Astrocyte (in vitro differentiated cells and primary cell): ENCODE measurements around the gene SELENOS. TPM values are rescaled to one million over a fixed set of nuclear protein-coding genes. Genes with fewer than 3 reads are reported as not detected.

Source experiments
- DNase-seq: peaks from one replicate; pipeline ENCODE4 v3.0.0-alpha.2; 2010; ENCODE audit warnings: low read depth
- FAIRE-seq: peaks from 2 replicates; lab custom pipeline; 2011; peaks lifted over from hg19 to GRCh38; lab: Jason Lieb, UNC
- H2AFZ ChIP-seq: 2 replicates; pipeline ENCODE4 v1.6.0; 2012; ENCODE audit warnings: low read depth, low read length, inconsistent platforms
- H3K27ac ChIP-seq: 2 replicates; pipeline ENCODE4 v1.5.1; 2011; ENCODE audit warnings: low read depth, low read length, inconsistent platforms
- H3K27me3 ChIP-seq: 2 replicates; pipeline ENCODE4 v1.6.0; 2011; ENCODE audit warnings: low read length, inconsistent platforms; ENCODE audit not compliant: insufficient read depth
- H3K36me3 ChIP-seq: 2 replicates; pipeline ENCODE4 v1.5.1; 2011; ENCODE audit warnings: low read length, inconsistent platforms; ENCODE audit not compliant: insufficient read depth
- H3K4me1 ChIP-seq: 2 replicates; pipeline ENCODE4 v1.5.1; 2011; ENCODE audit warnings: low read length, inconsistent platforms; ENCODE audit not compliant: insufficient read depth
- H3K4me2 ChIP-seq: 2 replicates; pipeline ENCODE4 v1.6.0; 2012; ENCODE audit warnings: low read length, inconsistent platforms
- H3K4me3 ChIP-seq: 2 replicates; pipeline ENCODE4 v1.5.1; 2011; ENCODE audit warnings: low read depth, mild to moderate bottlenecking, low read length, inconsistent platforms; ENCODE audit not compliant: insufficient read depth
- H3K79me2 ChIP-seq: 2 replicates; pipeline ENCODE4 v1.6.0; 2012; ENCODE audit warnings: mild to moderate bottlenecking, low read length, inconsistent platforms; ENCODE audit not compliant: insufficient read depth
- H3K9ac ChIP-seq: 2 replicates; pipeline ENCODE4 v1.6.0; 2012; ENCODE audit warnings: mild to moderate bottlenecking, low read length, inconsistent platforms
- H3K9me3 ChIP-seq: 2 replicates; pipeline ENCODE4 v1.5.1; 2012; ENCODE audit warnings: low read depth, mild to moderate bottlenecking, low read length, inconsistent platforms; ENCODE audit not compliant: insufficient read depth
- H4K20me1 ChIP-seq: 2 replicates; pipeline ENCODE4 v1.6.0; 2012; ENCODE audit warnings: low read length, inconsistent platforms; ENCODE audit not compliant: insufficient read depth
- H3K27ac Mint-ChIP-seq: one replicate; pipeline ENCODE4 v1.8.0; 2021; ENCODE audit warnings: mild to moderate bottlenecking, mixed read lengths; ENCODE audit not compliant: unreplicated experiment
- H3K27me3 Mint-ChIP-seq: one replicate; pipeline ENCODE4 v1.8.0; 2021; ENCODE audit warnings: low read depth, mixed read lengths; ENCODE audit not compliant: unreplicated experiment
- H3K36me3 Mint-ChIP-seq: one replicate; pipeline ENCODE4 v1.8.0; 2021; ENCODE audit warnings: low read depth, mixed read lengths; ENCODE audit not compliant: unreplicated experiment
- H3K4me1 Mint-ChIP-seq: one replicate; pipeline ENCODE4 v1.8.0; 2021; ENCODE audit warnings: low read depth, mixed read lengths; ENCODE audit not compliant: unreplicated experiment
- H3K4me3 Mint-ChIP-seq: one replicate; pipeline ENCODE4 v1.8.0; 2021; ENCODE audit warnings: mild to moderate bottlenecking, moderate library complexity, mixed read lengths; ENCODE audit not compliant: unreplicated experiment
- H3K9me3 Mint-ChIP-seq: one replicate; pipeline ENCODE4 v1.8.0; 2021; ENCODE audit warnings: mild to moderate bottlenecking, mixed read lengths; ENCODE audit not compliant: unreplicated experiment
- CTCF ChIP-seq: IDR thresholded peaks from 2 replicates; pipeline ENCODE4 v1.5.1; 2011; ENCODE audit warnings: low read depth, mild to moderate bottlenecking, inconsistent platforms, low read length, moderate library complexity; ENCODE audit not compliant: insufficient read depth
- EZH2 ChIP-seq: IDR thresholded peaks from 2 replicates; pipeline ENCODE4 v1.6.1; 2012; ENCODE audit warnings: mild to moderate bottlenecking, low read length, inconsistent platforms; ENCODE audit not compliant: insufficient read depth
- total RNA-seq: library from RNA; stranded (reverse); gene quantifications from 2 replicates; pipeline ENCODE4 v1.2.1, GENCODE V29; 2021

Gene SELENOS
- total RNA-seq, 1 donor from 2014 or later, result 71.2 TPM

GRCh38 chr15:101326026-101326315 is 48.7 kb upstream of the SELENOS start:
- H3K4me2 ChIP-seq, result no peak overlapping the region
- H2AFZ ChIP-seq, result no peak overlapping the region
- no peaks in the 10 kb centered on the region for H3K9me3 ChIP-seq
- H3K27ac Mint-ChIP-seq, result no peak overlapping the region
- peaks cover 2% of the 10 kb centered on the region for H3K9me3 Mint-ChIP-seq
- H3K27ac ChIP-seq, result no peak overlapping the region
- TF ChIP-seq EZH2 (no peak), CTCF (no peak)
- no peaks in the 10 kb centered on the region for H3K79me2 ChIP-seq
- no peaks in the 10 kb centered on the region for H3K4me1 ChIP-seq
- FAIRE-seq (no peak), DNase-seq (no peak)
- no peak overlapping the region for H3K9ac ChIP-seq
- no peaks in the 10 kb centered on the region for H4K20me1 ChIP-seq
- no peaks in the 10 kb centered on the region for H3K4me1 Mint-ChIP-seq
- H3K27me3 ChIP-seq, result no peaks in the 10 kb centered on the region
- H3K4me3 Mint-ChIP-seq, result no peak overlapping the region
- no peaks in the 10 kb centered on the region for H3K36me3 ChIP-seq
- no peak overlapping the region for H3K4me3 ChIP-seq
- H3K36me3 Mint-ChIP-seq, result peaks cover 2% of the 10 kb centered on the region
- peaks cover 66% of the 10 kb centered on the region for H3K27me3 Mint-ChIP-seq

- DNase-seq, result no peak
- H3K36me3 Mint-ChIP-seq, result peaks cover 2% of the 10 kb centered on the region
- Histone ChIP-seq H2AFZ (no peak overlapping the region), H3K4me2 (no peak overlapping the region), H3K9me3 (no peaks in the 10 kb centered on the region), H3K36me3 (no peaks in the 10 kb centered on the region), H3K27ac (no peak overlapping the region), H4K20me1 (no peaks in the 10 kb centered on the region), H3K27me3 (no peaks in the 10 kb centered on the region), H3K79me2 (no peaks in the 10 kb centered on the region), H3K9ac (no peak overlapping the region), H3K4me1 (no peaks in the 10 kb centered on the region), H3K4me3 (no peak overlapping the region)
- TF ChIP-seq EZH2 (no peak), CTCF (no peak)
- H3K9me3 Mint-ChIP-seq, result peaks cover under 1% of the 10 kb centered on the region
- H3K4me1 Mint-ChIP-seq, result no peaks in the 10 kb centered on the region
- H3K27ac Mint-ChIP-seq, result no peak overlapping the region
- H3K4me3 Mint-ChIP-seq, result no peak overlapping the region
- H3K27me3 Mint-ChIP-seq, result peaks cover 67% of the 10 kb centered on the region
- no peak for FAIRE-seq
These were observed 48.2 kb upstream of the SELENOS start for GRCh38 chr15:101325263-101326025.

- Histone ChIP-seq H3K27ac (no peak overlapping the region), H3K4me3 (no peak overlapping the region), H3K79me2 (no peaks in the 10 kb centered on the region), H3K4me2 (no peak overlapping the region), H2AFZ (no peak overlapping the region), H3K4me1 (no peaks in the 10 kb centered on the region), H3K36me3 (no peaks in the 10 kb centered on the region), H4K20me1 (no peaks in the 10 kb centered on the region), H3K9ac (no peak overlapping the region), H3K27me3 (no peaks in the 10 kb centered on the region), H3K9me3 (no peaks in the 10 kb centered on the region)
- TF ChIP-seq EZH2, result no peak
- no peak for TF ChIP-seq CTCF
- no peak for FAIRE-seq
- Mint-ChIP-seq H3K4me3 (no peak overlapping the region), H3K9me3 (no peaks in the 10 kb centered on the region), H3K27me3 (peaks cover 64% of the 10 kb centered on the region), H3K36me3 (peaks cover 2% of the 10 kb centered on the region), H3K27ac (no peak overlapping the region), H3K4me1 (no peaks in the 10 kb centered on the region)
- no peak for DNase-seq
These were observed 47.4 kb upstream of the SELENOS start for GRCh38 chr15:101324524-101325177.
